Upper lobe of right lung (tissue), 1 donor: ENCODE measurements around the gene CCDC85C. TPM values are rescaled to one million over a fixed set of nuclear protein-coding genes. Genes with fewer than 3 reads are reported as not detected.

Source experiments
- ATAC-seq: fragments of 200-7000 bp; cut with Tn5 transposase; one replicate; pipeline ENCODE4 v1.9.1; 2020; ENCODE audit warnings: mild to moderate bottlenecking, moderate library complexity
- DNase-seq: peaks from one replicate; pipeline ENCODE4 v3.0.0-alpha.2; 2020
- H3K27ac ChIP-seq: fragments of 200-600 bp; one replicate; pipeline ENCODE4 v1.8.0; 2022
- H3K27me3 ChIP-seq: fragments of 200-600 bp; one replicate; pipeline ENCODE4 v1.8.0; 2022; ENCODE audit warnings: mild to moderate bottlenecking
- H3K36me3 ChIP-seq: fragments of 200-600 bp; one replicate; pipeline ENCODE4 v1.8.0; 2022
- H3K4me1 ChIP-seq: fragments of 200-600 bp; one replicate; pipeline ENCODE4 v1.8.0; 2022
- H3K4me3 ChIP-seq: fragments of 200-600 bp; one replicate; pipeline ENCODE4 v1.8.0; 2022; ENCODE audit warnings: mild to moderate bottlenecking
- H3K9me3 ChIP-seq: fragments of 200-600 bp; one replicate; pipeline ENCODE4 v1.8.0; 2022
- CTCF ChIP-seq: fragments of 200-600 bp; IDR thresholded peaks from one replicate; pipeline ENCODE4 v1.8.0; 2022; ENCODE audit warnings: antibody characterized with exemption
- intact Hi-C: fragments of 100-400 bp; cut with DNase I; formaldehyde crosslinking; loops from one replicate; pipeline ENCODE4 v1.11.0; 2022
- total RNA-seq: library from RNA; stranded (reverse); fragmentation: NEBNext Ultra II Directional; extraction: Animal tissue kit (Norgen Biotek cat#: 25700); gene quantifications from one replicate; pipeline ENCODE4 v1.2.1, GENCODE V29; 2021
- donor health status: DM: no; HTN: yes; CAD: no; lungs with severe emphysema.

The CCDC85C gene
- total RNA-seq, 1 donor from 2014 or later: 22.6 TPM

GRCh38 chr14:99648027-99648784, 44.2 kb upstream of the CCDC85C start:
- no peak for TF ChIP-seq CTCF
- intact Hi-C loops: no loop called here

DNA sequence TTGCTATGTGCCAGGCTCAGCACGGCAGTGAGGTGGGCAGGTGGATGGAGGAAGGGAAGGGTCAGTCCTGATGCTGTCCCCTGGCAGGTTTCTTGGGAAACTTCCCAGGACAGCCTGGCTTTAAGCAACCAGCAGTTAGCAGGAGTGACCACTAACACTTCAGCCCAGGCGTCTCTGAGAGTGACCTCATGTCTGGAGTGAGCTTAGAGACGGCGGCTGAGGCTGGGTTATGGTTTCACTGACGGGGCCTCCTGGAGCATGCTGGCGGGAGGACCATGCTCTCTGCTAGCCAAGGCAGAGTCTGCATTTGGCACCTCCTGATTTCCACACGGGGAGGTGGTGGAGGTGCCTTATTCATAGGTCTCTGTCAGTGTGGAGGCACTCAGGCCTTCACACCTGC, 43.4 kb upstream of the CCDC85C start:
- no peaks in the 10 kb centered on the region for H3K36me3 ChIP-seq
- peaks cover 10% of the 10 kb centered on the region for H3K27me3 ChIP-seq
- TF ChIP-seq CTCF: no peak
- DNase-seq: no peak
- H3K9me3 ChIP-seq: no peaks in the 10 kb centered on the region
- intact Hi-C loops: no loop called here
- ATAC-seq: no peak
- no peak overlapping the region for H3K27ac ChIP-seq
- peaks cover 4% of the 10 kb centered on the region for H3K4me1 ChIP-seq
- no peak overlapping the region for H3K4me3 ChIP-seq

More at GRCh38 chr14:99648027-99648784, 44.2 kb upstream of the CCDC85C start:
- DNase-seq: no peak
- Histone ChIP-seq H3K27ac (no peak overlapping the region), H3K36me3 (no peaks in the 10 kb centered on the region), H3K9me3 (no peaks in the 10 kb centered on the region), H3K4me3 (no peak overlapping the region), H3K4me1 (peaks cover 4% of the 10 kb centered on the region), H3K27me3 (peaks cover 10% of the 10 kb centered on the region)
- no peak for ATAC-seq

DNA sequence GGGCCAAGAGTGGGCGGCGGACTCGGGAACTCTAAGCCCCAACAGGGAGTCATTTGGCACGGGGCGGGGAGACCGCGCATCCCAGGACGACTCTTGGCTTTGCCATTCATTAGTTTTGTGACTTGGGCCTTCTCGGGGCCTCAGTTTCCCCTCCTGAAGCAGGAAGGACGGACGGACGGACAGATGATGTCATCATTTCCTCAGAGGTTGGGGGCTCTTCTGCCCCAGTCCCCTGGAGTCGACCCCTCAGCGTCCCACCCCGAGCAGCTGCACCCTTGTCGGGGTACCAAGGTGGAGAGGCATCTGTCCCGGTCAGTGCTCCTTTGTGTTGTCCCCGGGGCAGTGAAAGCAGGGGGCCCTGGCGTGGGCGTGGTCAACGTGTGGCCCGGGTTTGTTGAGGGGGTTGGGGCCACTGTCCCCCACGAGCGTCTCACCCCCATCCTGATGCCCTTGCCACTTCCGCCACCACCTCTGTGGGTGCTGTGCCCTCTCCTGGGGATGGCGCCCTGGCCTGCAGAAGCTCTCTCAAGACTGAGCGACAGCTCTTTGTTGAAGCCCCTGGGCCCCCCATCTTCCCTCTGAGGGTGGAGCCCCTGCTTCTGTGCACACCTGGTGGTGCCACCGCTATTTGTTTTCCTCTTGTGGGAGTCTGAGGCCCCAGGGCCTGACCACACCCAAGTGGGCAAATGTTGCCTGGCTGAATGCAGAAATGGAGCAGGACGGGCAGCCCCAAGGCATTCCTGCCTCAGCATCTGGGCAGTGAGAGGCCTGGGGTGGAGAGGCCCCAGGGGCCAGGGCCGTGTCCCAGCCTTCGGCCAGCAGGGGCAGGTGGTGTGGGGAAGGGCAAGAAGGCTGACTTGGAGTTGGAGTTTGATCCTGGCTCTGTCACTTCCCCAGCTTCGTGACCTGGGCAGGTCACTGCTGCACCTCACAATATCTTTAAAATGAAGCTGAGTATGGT, 41.8 kb upstream of the CCDC85C start:
- TF ChIP-seq CTCF: no peak
- no peaks in the 10 kb centered on the region for H3K36me3 ChIP-seq
- DNase-seq (no peak), ATAC-seq (peak; percentile 5)
- H3K4me3 ChIP-seq: peak overlapping the region; percentile 51
- H3K27me3 ChIP-seq: peaks cover 10% of the 10 kb centered on the region
- intact Hi-C loops: no loop called here
- H3K4me1 ChIP-seq: peaks cover 4% of the 10 kb centered on the region
- no peak overlapping the region for H3K27ac ChIP-seq
- H3K9me3 ChIP-seq: no peaks in the 10 kb centered on the region

DNA sequence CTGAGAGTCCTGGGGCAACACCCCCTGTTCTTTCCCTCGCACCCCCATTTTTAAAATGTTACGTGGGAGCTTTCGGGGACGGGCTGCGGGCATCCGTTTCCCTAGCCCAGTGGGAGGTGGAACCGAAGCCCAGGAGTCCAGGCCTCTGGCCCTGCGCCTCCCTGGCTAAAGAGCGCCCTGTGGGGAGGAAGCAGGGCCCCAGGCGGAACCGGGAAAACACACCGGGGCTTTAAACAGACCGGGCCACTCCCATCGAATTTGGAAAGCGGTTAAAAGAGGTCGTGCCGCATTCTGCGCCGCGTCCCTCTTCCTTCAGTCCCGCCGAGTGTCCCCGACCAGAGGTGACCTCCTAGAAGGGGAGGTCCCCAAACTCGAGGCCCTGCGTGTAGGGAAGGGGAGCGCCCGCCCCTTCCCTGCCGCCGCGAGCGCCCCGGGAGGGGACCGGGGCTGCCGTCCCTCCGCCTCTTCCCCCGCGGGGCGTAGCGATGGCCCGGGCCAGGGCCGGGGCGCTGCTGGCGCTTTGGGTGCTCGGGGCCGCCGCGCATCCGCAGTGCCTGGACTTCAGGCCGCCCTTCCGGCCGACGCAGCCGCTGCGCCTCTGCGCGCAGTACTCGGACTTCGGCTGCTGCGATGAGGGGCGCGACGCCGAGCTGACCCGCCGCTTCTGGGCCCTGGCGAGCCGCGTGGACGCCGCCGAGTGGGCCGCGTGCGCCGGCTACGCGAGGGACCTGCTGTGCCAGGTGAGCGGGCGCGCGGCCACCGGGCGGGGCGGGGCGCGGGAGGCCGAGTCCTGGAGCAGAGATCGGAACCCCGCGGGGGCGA, 40.9 kb upstream of the CCDC85C start, which contains the start of gene HHIPL1:
HHIPL1 (plus strand) TSS at position 407 of the 822 bp plus-strand sequence; CDS start at position 486, 79 bp downstream.
- intact Hi-C loops: no loop called here
- DNase-seq: no peak
- ATAC-seq: peak; percentile 60
- Histone ChIP-seq H3K27ac (no peak within 1 kb of the TSS), H3K36me3 (no peaks in the 10 kb centered on the region), H3K4me1 (peaks cover 4% of the 10 kb centered on the region), H3K9me3 (no peaks in the 10 kb centered on the region), H3K27me3 (peaks cover 10% of the 10 kb centered on the region), H3K4me3 (peak within 1 kb of the TSS; percentile 51)
- TF ChIP-seq CTCF: no peak

DNA sequence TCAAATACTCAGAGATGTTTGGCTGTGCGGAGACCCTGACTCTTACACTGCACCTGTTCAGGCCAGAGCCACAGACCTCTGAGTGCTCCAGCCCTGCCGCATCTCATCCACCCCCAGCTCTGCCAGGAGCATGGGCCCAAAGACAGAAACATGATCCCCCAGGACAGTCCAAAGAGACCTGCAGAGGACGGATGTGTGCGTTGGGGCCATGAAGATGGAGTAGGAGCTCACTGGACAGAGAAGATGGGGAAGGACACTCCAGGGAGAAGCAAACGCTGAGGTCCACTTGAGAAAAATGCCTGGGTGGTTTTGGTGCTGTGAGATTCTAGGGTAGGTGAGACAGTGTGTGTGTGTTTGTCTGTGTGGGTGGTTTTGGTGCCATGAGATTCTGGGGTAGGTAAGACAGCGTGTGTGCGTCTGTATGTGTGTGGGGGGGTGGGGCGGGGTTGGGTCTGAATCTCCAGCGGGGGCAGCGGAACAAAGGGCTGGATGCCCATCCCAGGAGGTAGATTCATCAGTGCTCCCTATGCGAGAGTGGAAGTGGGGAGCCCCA, 40.1 kb upstream of the CCDC85C start:
- Histone ChIP-seq H3K4me3 (no peak overlapping the region), H3K4me1 (peaks cover 4% of the 10 kb centered on the region), H3K27me3 (peaks cover 10% of the 10 kb centered on the region), H3K27ac (no peak overlapping the region), H3K36me3 (no peaks in the 10 kb centered on the region), H3K9me3 (no peaks in the 10 kb centered on the region)
- ATAC-seq: no peak
- no peak for DNase-seq
- no peak for TF ChIP-seq CTCF
- intact Hi-C loops: no loop called here
